Activated CD8-positive, alpha-beta memory T cell treated with anti-CD3 and anti-CD28 coated beads, Interleukin-2, amount 50 U/mL, for 48 hours (primary cell): Measurements from ENCODE around the gene TGM2.

ENCODE experiments used
- DNase-seq: peaks from one replicate; pipeline ENCODE4 v3.0.0-alpha.2; 2020

Gene TGM2

DNA sequence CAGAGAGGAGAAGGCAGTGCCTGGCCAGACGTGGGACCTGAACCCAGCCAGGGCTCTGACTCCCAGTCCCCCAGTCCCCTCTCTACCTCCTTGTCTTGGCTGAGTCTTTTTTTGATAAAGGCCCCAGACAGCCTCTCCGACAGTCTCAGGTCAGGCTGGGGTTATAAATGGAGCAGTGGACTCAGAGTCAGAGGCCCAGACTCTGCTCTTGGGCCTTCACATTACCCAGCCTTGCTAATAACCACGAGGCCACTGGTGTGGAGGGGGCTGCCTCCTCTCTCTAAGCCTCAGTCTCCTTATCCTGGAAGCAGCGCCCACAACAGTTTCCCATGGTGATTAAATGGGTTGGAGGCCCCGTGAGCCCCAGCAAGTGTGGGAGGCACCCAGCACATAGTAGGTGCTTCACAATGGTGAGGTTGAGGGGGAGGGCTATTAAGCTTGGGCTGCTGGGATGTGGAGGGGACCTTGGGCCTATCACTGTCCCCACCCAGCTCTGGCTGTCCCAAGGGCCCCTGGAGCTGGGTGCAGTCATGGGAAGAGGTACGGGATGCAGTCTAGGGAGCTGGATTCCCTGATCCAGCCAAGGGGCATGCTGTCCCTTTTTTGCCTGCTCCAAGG, 35.7 kb downstream of the TGM2 start:
- no peak for DNase-seq

- DNase-seq = no peak
These were observed 36.4 kb downstream of the TGM2 start for GRCh38 chr20:38128691-38129090.

- peak; percentile 7 for DNase-seq
These were observed 37.0 kb downstream of the TGM2 start for GRCh38 chr20:38127920-38128528.

DNA sequence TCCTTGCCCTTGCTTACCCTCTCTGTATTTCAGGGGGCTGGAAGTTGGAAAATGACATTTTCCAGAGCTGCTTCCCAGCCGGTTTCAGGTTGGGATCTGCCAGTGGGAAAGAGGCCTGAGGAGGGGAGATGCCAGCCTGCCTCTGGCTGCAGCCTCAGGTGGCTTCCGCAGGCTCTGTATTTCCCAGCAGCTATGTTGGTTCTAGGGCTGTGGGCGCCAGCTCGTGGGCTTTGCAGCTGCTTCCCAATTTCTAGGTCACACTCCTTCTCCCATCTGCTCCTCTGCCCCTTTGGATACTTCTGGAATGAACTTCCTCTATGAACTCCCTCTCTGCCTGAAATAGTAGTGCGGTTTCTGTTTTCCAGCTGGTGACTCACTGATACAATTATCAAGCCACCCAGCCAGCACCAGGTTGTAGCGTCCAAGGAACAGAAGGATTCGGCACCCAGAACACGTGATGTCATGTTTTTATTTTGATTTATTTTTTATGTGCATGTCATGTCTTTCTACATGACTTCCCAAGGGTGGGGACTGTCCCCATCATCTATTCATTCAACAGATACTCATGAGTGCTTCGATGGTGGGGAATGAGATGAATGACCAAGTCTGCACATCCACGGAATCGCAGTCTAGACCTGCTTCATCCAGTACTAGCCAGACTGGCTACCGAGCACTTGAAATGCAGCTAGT, 38.0 kb downstream of the TGM2 start:
- DNase-seq = peak; percentile 17

DNA sequence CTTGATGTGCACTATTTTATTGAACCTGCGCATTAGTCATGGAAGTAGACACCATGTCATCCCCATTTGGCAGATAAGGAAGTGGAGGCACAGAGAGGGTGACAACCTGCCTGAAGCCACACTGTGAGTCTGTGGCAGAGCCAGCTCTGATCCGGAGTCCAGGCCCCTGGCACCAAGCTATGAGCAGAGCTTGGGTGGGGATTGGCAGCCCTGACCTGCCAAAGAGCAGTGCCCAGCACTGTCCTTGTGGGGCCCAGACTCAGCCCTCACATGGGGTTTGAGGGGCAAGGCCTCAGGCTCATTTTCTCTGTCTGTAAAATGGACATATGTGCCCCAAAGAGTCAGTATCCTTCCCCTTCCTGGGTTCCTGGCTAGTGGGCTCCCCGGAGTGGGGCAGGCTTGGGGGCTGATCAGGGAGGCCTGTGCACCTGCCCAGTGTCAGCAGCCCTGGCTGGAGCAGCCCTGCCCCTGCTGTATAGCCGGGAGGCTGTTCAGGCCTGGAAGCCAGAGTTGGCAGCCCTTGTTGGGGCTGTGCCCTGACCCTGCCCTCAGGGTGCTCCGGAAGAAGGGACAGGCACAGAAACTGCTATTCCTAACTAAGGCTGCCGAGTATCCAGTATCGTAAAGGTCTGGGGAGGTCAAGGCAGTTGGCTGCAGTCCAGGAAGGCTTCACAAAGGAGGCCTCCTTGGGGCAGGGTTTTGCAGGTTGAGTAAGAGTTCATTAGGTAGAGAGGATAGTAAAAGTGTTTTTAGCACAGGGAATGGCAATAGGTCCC, 38.7 kb downstream of the TGM2 start:
- DNase-seq = peak; percentile 34

DNA sequence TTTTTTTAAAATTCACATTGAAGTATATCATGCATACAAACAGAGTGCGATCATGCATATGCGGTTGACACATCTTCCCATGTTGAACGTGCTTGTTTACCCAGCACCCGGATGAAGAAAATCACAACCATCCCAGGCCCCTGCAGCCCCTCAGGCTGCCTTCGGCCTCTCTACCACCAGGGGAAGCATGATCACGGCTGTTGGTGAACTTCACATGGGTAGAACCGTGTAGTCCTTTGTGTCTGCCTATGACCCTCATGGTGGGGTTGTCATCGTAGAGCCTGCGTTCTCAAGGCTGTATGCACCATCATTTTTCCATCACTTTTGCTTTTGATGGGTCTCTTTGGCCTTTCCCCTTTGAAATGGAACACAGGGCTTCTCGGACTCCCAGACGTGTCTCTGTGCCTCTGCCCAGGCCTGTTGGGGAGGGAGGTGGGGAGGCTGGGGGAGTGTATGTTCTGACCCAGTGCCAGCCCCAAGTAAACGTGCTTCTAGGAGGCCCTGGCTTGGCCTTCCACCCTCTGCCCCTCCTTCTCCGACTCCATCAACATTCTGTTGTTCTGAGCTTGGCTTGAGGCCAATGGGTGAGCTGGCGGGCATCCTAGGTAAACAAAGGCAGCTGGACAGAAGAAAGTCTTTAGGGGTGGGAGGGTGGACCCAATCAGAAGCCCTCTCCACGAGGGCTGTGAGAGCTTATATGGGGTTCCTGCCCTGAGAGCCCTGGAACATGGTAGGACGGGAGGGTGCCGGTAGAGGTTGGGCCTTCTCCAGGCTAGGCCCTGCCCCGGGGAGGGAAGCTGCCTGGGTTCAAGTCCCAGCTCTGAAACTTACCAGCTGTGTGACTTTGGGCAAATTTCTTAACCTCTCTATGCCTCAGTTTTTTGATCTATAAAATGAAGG, 39.7 kb downstream of the TGM2 start:
- DNase-seq = peak; percentile 44

GRCh38 chr20:38123021-38123587, 42.0 kb downstream of the TGM2 start:
- DNase-seq = peak; percentile 45

DNA sequence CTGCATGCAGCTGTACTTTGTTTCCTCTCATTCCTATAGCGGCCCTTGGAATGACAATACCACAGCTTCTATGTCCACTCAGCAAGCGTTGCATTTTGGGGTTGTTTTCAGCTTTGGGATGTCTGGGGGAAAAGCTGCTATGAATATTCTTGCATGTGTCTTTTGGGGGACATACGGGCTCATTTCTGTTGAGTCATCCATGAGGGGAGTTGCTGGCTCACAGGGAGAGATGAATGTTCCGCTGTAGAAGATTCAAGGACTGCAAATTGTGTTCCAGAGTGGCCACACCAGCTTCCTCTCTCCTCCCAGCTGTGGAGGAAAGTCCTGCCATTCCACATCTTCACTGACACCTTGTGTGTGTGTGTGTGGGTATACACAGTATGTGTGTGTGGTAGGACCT, 43.3 kb downstream of the TGM2 start:
- DNase-seq = no peak

DNA sequence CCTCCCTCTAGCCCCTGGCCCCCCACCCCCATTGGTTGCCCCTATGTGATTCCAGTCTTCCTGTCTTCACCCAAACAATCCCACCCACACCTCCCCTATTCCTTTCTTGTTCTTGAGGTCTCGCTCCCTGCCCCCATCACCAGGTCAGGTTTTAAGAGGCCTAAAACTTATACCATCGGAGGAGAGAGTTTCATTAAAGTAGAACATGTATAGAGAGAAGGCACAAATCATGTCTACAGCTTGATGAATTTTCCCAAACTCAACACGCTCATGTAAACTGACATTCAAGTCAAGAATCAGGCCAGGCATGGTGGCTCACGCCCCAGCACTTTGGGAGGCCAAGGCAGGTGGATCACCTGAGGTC, 44.5 kb downstream of the TGM2 start:
- DNase-seq = no peak

- DNase-seq = no peak
These were observed 45.6 kb downstream of the TGM2 start for GRCh38 chr20:38119446-38119845.

GRCh38 chr20:38117635-38118034, 47.4 kb downstream of the TGM2 start:
- DNase-seq = no peak

DNA sequence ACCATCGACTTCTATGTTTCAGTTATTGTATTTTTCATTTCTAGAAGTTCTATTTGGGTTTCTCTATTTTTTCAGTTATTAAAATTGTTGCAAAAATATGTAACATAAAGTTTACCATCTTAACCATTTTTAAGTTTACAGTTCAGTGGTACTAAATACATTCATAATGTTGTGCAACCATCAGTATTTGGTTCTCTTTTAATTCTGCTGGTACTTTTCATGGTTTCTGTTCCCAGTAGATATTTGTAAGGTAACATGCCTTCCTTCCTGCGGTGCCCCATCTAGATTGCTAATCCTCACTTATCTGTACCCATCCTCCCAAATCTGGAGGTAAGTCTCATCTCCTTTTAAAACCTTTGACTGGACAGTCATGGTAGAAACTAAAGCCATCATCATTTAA, 47.9 kb downstream of the TGM2 start:
- no peak for DNase-seq

GRCh38 chr20:38116409-38117165, 48.5 kb downstream of the TGM2 start:
- no peak for DNase-seq

GRCh38 chr20:38115896-38116295, 49.2 kb downstream of the TGM2 start:
- no peak for DNase-seq

DNA sequence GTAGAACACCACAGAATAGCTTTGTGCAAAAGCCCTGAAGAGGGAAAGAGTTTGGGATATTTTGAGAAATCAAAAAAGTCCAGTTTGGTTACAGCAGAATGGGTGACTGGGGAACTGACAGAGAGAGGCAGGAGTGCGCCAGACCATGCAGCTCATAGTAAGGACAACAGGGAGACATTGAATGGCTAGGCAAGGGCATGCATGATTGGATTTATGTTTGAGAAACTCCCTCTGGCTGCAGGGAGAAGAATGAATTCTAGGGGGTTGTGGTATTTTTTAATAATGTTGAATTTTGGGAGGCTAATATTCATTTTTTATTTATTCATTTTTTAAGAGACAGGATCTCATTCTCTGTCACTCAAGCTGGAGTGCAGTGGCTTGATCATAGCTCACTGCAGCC, 49.9 kb downstream of the TGM2 start:
- no peak for DNase-seq

GRCh38 chr20:38114353-38114791, 50.7 kb downstream of the TGM2 start:
- DNase-seq = no peak

DNA sequence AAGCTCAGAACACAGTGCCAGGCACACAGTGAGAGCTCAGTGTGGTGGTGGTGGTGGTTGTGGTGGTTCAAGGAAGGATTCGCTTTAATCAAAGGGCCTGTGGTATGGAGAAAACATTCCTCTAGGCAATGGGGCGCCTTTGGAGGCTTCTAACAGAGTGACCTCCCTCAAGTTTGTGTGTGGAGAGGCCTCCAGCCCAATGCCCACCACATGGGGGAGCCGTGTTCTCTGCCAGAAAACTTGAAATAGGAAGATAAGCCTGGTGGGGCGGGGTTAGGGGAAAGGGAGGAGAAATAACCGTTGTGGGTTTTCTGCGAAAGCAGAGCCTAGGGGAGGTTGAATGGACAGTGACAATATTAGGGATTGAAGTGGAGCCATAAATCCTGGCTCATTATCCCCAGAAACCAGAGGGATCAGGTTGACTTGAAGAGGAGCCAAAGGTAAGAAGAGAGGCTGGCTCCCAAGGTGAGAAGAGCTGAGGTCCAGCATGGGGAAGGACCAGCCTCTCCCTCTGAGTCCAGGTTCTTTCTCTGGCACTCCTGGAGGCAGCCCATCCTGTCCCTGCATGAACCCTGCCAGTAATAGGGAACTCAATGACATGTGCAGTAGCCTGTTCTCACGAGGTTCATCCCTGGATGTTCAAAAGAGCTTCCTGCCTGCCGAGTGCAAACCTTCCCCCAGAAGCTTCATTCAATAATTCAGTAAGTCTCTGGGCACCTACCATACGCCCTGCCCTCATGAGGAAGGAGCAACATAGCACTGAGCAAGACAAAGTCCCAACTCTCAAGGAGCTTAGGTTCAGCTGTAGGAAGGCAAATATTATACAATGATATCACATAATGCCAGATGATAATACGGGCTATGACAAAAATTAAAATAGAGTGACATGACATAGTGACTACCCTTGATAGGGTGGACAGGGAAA, 51.4 kb downstream of the TGM2 start:
- no peak for DNase-seq

DNA sequence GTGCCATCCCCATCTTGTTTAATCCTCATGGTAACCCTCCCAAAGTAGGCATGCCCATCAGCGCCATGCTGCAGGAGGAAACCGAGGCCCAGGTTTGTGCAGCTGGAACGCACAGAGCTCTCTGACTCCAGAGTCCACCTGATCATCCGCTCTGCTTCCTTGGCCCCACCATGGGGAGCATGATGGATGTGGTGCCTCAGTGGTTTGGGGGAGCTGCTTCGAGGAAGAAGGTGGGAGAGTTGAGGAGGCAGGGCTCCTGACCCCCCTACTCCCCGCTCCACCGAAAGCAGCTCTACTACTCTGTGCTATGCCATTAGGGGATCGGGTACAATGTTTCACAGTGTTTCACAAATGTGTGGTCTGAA, 52.2 kb downstream of the TGM2 start:
- DNase-seq = no peak

DNA sequence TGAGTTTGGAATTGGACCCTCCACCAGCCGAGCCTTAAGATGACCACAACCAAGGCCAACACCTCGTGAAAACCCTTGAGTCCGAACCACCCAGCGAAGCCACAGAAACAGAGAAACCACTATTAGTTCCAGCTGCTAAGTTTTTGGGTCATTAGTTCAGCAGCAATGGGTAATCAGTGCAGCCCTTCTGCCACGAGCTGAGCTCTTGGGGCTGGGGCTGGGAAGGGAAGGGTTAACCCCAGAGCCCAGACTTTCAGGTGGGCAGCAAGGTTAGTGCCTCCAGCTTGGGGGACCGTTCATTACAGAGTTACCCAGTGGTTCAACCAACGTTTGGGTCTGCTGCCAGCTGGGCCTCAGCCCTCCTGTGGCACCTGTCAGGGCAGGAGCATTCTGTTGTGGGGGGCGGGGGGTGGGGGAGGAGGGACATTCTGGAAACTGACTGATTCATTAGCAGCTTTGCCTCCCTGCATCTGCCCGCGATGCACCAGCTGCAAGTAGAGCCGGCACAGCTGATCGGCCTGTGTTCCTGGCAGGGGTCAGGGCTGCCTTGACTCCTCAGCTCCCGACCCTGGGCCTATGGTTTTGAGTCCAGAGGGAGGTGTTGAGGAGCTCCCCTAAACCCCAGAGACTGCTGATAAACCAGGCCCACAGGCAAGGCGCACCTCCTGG, 52.7 kb downstream of the TGM2 start:
- no peak for DNase-seq
